ENCODE results near the gene GTF3C1. TPM values are rescaled to one million over a fixed set of nuclear protein-coding genes. Genes with fewer than 3 reads are reported as not detected.

GTF3C1 gene
- total RNA-seq, 1 experiment from 2014 or later = 121 TPM

DNA sequence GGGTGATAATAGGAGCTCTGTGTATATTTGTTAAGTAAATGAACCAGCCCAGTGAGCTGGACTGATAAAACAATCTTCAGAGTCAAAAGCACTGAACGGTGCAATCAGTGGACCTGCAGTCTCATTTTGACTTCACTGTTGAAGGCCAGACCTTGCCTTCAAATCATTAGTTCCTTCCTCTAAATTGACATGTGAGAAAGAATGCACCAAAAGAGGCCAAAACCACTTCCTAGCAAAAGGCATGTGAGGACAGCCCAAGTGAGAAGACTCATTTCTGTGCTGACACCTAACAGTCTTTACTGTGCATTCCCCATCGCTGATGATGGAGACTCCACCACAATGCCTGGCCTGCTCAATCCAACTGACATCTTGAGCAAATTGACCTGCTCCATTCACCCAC lies 10.6 kb downstream of the GTF3C1 start:
- CTCF ChIA-PET = no interaction called here
- no peaks in the 10 kb centered on the region for H3K27me3 ChIP-seq (ENCODE audit: control insufficient read depth, insufficient read depth, low read length)
- intact Hi-C loops (cut with micrococcal nuclease; ENCODE audit: unreplicated experiment) = no loop called here
- H3K27ac ChIP-seq (ENCODE audit: low read length) = no peak overlapping the region
- H3K4me3 ChIP-seq (ENCODE audit: low read depth in 2 of 2, low read length in 2 of 2) = no peak overlapping the region
- no peak for DNase-seq (ENCODE audit: low read depth, low spot score)
- H3K9me3 ChIP-seq (ENCODE audit: control insufficient read depth, insufficient read depth, low read depth, low read length) = no peaks in the 10 kb centered on the region
- no peak for TF ChIP-seq TCF7L2 (IDR thresholded peaks at IDR 0.05; ENCODE audit: low read depth, low read length)
- TF ChIP-seq POLR2AphosphoS5 (IDR thresholded peaks at IDR 0.05; ENCODE audit: low read depth, low read length) = no peak
- no peak for TF ChIP-seq SIN3A (IDR thresholded peaks at IDR 0.05; ENCODE audit: borderline replicate concordance, insufficient read depth, low read depth, low read length)
- TF ChIP-seq, protein P1, sequence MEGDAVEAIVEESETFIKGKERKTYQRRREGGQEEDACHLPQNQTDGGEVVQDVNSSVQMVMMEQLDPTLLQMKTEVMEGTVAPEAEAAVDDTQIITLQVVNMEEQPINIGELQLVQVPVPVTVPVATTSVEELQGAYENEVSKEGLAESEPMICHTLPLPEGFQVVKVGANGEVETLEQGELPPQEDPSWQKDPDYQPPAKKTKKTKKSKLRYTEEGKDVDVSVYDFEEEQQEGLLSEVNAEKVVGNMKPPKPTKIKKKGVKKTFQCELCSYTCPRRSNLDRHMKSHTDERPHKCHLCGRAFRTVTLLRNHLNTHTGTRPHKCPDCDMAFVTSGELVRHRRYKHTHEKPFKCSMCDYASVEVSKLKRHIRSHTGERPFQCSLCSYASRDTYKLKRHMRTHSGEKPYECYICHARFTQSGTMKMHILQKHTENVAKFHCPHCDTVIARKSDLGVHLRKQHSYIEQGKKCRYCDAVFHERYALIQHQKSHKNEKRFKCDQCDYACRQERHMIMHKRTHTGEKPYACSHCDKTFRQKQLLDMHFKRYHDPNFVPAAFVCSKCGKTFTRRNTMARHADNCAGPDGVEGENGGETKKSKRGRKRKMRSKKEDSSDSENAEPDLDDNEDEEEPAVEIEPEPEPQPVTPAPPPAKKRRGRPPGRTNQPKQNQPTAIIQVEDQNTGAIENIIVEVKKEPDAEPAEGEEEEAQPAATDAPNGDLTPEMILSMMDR (IDR thresholded peaks at IDR 0.05) = no peak
- POLR2A ChIA-PET = no interaction called here
- in situ Hi-C loops (cut with HindIII; ENCODE audit: low pct_unique_long_range_greater_than_20kb, low sequenced_read_pairs) = no loop called here
- H3K4me1 ChIP-seq (ENCODE audit: control insufficient read depth, insufficient read depth, low read length) = no peaks in the 10 kb centered on the region
- ATAC-seq = no peak
- H3K36me3 ChIP-seq (ENCODE audit: control insufficient read depth, insufficient read depth, low read length) = peaks cover 15% of the 10 kb centered on the region
- BruUV-seq (replicated peaks) = no TSS peak

DNA sequence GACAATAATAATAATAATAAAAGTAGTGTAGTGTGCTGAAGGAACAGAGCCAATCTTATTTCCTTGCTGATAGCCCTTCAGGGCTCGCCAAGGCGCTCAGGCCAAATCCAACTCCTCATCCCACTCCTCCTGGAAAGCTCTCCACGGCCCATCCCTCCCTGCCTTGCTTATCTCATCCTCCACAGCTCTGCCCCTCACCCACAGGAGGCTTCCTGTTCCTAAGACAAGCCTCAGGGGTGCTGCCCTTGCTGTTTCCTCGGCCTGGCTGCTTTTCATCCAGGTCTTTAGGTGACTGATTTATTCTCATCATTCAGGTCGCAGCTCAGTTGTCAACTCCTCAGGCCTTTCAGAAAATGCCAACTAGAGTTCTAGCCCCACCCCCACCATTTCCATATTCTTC lies 11.2 kb downstream of the GTF3C1 start:
- TF ChIP-seq POLR2AphosphoS5 (IDR thresholded peaks at IDR 0.05; ENCODE audit: low read depth, low read length) (no peak), TCF7L2 (IDR thresholded peaks at IDR 0.05; ENCODE audit: low read depth, low read length) (no peak), SIN3A (IDR thresholded peaks at IDR 0.05; ENCODE audit: borderline replicate concordance, insufficient read depth, low read depth, low read length) (no peak)
- TF ChIP-seq, protein P2, sequence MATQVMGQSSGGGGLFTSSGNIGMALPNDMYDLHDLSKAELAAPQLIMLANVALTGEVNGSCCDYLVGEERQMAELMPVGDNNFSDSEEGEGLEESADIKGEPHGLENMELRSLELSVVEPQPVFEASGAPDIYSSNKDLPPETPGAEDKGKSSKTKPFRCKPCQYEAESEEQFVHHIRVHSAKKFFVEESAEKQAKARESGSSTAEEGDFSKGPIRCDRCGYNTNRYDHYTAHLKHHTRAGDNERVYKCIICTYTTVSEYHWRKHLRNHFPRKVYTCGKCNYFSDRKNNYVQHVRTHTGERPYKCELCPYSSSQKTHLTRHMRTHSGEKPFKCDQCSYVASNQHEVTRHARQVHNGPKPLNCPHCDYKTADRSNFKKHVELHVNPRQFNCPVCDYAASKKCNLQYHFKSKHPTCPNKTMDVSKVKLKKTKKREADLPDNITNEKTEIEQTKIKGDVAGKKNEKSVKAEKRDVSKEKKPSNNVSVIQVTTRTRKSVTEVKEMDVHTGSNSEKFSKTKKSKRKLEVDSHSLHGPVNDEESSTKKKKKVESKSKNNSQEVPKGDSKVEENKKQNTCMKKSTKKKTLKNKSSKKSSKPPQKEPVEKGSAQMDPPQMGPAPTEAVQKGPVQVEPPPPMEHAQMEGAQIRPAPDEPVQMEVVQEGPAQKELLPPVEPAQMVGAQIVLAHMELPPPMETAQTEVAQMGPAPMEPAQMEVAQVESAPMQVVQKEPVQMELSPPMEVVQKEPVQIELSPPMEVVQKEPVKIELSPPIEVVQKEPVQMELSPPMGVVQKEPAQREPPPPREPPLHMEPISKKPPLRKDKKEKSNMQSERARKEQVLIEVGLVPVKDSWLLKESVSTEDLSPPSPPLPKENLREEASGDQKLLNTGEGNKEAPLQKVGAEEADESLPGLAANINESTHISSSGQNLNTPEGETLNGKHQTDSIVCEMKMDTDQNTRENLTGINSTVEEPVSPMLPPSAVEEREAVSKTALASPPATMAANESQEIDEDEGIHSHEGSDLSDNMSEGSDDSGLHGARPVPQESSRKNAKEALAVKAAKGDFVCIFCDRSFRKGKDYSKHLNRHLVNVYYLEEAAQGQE (IDR thresholded peaks at IDR 0.05; ENCODE audit: insufficient read depth in 1 of 2, low read depth in 2 of 2, low read length in 1 of 2) = no peak
- TF ChIP-seq, protein P1 (IDR thresholded peaks at IDR 0.05) = no peak
- CTCF ChIA-PET = no interaction called here
- intact Hi-C loops (cut with micrococcal nuclease; ENCODE audit: unreplicated experiment) = no loop called here
- Histone ChIP-seq H3K27ac (ENCODE audit: low read length) (no peak overlapping the region), H3K4me3 (ENCODE audit: low read depth in 2 of 2, low read length in 2 of 2) (no peak overlapping the region), H3K36me3 (ENCODE audit: control insufficient read depth, insufficient read depth, low read length) (peaks cover 15% of the 10 kb centered on the region), H3K4me1 (ENCODE audit: control insufficient read depth, insufficient read depth, low read length) (no peaks in the 10 kb centered on the region), H3K27me3 (ENCODE audit: control insufficient read depth, insufficient read depth, low read length) (no peaks in the 10 kb centered on the region), H3K9me3 (ENCODE audit: control insufficient read depth, insufficient read depth, low read depth, low read length) (no peaks in the 10 kb centered on the region)
- BruUV-seq (replicated peaks) = no TSS peak
- DNase-seq (ENCODE audit: low read depth, low spot score) = no peak
- in situ Hi-C loops (cut with HindIII; ENCODE audit: low pct_unique_long_range_greater_than_20kb, low sequenced_read_pairs) = no loop called here
- ATAC-seq = no peak
- POLR2A ChIA-PET = no interaction called here

Measured in Panc1 (cell line).